22Rv1 (cell line): Measurements from ENCODE around the gene FGF11.

Experiments used
- H3K27ac ChIP-seq: fragments of 450-650 bp; 2 replicates; pipeline ENCODE4 v1.5.1; 2017
- ZFX ChIP-seq: fragments of 450-650 bp; IDR thresholded peaks from 2 replicates; pipeline ENCODE4 v1.6.1; 2017; ENCODE audit warnings: antibody characterized with exemption, borderline replicate concordance
- TF ChIP-seq, protein P1 (sequence below): fragments of 450-650 bp; IDR thresholded peaks from 2 replicates; pipeline ENCODE4 v1.5.1; 2017; ENCODE audit warnings: mild to moderate bottlenecking

The FGF11 gene

DNA sequence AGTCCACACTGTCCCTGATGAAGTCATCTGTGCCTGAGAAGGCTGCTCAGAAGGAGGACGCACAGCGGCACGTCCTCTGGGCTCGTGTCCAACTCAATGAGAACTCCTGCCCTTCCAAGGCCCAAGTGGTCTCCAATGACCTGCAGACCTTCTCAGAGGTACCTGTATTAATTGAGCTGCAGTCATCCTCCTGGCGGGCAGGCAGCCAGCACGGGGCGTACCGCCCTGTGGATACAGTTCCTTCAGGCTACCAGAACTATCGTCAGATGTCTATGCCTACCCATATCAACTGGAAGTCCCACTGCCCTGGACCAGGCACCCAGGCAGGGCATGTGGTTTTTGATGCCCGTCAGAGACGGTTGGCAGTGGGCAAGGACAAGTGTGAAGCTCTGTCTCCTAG lies 7.0 kb upstream of the FGF11 start:
- no peak for TF ChIP-seq ZFX
- TF ChIP-seq, protein P1, sequence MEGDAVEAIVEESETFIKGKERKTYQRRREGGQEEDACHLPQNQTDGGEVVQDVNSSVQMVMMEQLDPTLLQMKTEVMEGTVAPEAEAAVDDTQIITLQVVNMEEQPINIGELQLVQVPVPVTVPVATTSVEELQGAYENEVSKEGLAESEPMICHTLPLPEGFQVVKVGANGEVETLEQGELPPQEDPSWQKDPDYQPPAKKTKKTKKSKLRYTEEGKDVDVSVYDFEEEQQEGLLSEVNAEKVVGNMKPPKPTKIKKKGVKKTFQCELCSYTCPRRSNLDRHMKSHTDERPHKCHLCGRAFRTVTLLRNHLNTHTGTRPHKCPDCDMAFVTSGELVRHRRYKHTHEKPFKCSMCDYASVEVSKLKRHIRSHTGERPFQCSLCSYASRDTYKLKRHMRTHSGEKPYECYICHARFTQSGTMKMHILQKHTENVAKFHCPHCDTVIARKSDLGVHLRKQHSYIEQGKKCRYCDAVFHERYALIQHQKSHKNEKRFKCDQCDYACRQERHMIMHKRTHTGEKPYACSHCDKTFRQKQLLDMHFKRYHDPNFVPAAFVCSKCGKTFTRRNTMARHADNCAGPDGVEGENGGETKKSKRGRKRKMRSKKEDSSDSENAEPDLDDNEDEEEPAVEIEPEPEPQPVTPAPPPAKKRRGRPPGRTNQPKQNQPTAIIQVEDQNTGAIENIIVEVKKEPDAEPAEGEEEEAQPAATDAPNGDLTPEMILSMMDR = no peak
- no peak overlapping the region for H3K27ac ChIP-seq

DNA sequence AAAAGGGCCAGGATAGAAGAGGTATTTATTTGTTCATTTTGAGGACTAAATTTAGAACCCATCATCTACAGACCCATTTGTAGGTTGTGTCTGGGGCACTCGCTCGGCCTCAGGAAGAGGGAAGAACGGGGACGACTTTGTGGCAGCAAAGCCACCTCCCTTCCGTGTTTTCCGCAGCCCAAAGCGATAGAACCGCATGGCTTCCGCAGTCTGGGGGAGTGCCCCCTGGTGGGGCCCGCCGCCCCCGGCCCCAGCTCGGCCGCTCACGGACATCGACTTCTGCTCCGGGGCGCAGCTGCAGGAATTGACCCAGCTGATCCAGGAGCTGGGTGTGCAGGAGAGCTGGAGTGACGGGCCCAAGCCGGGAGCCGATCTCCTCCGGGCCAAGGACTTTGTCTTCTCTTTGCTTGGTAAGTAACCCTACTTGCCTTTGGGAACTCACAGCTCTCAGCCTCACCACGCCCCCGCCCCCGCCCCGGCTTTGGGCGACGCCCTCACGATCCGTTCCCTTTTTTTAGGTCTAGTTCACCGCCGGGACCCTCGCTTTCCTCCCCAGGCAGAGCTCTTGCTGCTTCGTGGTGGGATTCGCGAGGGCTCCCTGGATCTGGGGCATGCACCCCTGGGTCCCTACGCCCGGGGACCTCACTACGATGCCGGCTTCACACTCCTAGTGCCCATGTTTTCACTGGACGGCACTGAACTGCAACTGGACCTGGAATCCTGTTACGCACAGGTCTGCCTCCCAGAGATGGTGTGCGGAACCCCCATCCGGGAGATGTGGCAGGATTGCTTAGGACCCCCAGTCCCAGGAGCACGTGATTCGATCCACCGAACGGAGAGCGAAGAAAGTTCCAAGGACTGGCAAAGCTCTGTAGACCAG lies 3.4 kb upstream of the FGF11 start:
- TF ChIP-seq, protein P1 = peak; percentile 33
- TF ChIP-seq ZFX = no peak
- H3K27ac ChIP-seq = peak overlapping the region; percentile 92

DNA sequence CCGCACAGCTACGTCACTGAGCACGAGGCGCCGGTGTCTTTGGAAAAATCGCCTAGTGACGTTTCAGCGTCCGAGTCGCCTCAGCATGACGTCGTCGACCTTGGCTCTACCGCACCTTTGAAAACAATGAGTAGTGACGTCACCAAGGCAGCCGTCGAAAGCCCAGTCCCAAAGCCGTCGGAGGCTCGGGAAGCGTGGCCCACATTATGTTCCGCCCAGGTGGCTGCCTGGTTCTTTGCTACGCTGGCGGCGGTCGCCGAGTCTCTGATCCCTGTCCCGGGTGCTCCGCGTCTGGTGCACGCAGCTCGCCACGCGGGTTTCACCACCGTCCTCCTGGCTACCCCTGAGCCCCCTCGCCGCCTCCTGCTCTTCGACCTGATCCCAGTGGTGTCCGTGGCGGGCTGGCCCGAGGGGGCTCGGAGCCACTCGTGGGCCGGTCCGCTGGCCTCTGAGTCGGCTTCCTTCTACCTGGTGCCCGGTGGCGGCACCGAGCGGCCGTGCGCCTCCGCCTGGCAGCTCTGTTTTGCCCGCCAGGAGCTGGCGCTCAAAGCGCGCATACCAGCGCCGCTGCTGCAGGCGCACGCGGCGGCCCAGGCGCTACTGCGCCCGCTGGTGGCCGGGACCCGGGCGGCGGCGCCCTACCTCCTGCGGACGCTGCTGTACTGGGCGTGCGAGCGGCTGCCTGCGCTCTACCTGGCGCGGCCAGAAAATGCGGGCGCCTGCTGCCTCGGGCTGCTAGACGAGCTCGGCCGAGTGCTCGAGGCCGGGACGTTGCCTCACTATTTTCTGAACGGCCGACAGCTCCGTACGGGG lies 2.5 kb upstream of the FGF11 start:
- peak overlapping the region; percentile 92 for H3K27ac ChIP-seq

DNA sequence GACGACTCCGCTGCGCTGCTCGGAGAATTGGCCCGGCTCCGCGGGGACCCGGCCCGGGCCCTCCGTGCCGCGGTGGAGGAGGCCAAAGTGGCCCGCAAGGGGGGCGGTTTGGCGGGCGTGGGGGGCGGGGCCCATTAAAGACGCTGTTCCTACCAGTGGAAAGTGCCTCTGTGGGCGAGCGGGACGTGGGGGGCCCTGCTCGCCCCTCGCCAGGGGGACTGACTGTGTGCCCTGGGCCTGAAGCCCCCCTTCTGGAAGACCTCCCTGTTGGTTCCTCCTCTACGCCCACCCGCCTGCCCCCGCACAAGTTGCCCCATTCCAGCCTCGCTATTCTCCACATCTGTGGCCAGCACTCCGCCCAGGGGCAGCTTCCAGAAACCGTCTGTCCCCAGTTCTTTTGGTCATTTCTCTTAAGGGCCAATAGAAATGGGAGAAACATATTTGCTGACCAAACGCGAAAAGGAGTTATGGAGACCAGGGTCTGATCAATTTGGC lies 1.9 kb upstream of the FGF11 start:
- peak overlapping the region; percentile 92 for H3K27ac ChIP-seq
- TF ChIP-seq, protein P1 = no peak
- TF ChIP-seq ZFX = no peak

More for the DNA sequence above, 2.5 kb upstream of the FGF11 start:
- TF ChIP-seq ZFX = no peak
- TF ChIP-seq, protein P1 = peak; percentile 99

DNA sequence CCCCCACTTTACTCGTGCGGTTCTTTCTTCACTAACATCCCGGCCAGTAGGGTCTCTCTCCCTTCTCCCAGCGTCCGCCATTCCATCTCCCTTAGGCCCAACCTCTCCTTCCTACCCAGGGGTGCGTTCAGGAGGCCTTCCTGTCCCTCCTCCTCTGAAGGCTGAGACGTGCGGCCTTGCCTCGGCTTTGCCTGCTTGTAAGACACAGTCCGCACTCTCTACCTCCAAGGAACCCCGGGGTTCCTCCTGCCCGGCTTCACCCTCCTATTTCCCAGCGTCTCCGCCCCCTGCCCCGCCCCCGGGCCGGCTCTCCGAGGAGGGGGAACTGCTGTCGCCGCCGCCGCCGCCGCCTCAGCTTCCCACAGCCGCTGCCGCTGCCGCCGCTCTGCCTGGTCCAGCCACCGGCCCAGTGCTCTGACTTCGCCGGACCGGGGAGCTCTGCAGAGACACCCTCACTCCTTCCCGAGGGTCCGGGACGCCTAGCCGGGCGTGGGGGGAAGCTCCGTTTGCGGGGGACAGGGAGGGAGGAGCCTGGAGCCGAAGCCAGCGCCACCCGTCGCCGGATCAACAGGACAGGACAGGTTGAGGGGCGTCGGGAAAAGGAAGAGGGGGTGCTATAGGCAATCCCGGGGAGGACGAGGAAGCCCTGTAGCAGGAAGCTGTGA lies 1.2 kb upstream of the FGF11 start:
- H3K27ac ChIP-seq = peak overlapping the region; percentile 92
- no peak for TF ChIP-seq ZFX
- TF ChIP-seq, protein P1 = no peak

DNA sequence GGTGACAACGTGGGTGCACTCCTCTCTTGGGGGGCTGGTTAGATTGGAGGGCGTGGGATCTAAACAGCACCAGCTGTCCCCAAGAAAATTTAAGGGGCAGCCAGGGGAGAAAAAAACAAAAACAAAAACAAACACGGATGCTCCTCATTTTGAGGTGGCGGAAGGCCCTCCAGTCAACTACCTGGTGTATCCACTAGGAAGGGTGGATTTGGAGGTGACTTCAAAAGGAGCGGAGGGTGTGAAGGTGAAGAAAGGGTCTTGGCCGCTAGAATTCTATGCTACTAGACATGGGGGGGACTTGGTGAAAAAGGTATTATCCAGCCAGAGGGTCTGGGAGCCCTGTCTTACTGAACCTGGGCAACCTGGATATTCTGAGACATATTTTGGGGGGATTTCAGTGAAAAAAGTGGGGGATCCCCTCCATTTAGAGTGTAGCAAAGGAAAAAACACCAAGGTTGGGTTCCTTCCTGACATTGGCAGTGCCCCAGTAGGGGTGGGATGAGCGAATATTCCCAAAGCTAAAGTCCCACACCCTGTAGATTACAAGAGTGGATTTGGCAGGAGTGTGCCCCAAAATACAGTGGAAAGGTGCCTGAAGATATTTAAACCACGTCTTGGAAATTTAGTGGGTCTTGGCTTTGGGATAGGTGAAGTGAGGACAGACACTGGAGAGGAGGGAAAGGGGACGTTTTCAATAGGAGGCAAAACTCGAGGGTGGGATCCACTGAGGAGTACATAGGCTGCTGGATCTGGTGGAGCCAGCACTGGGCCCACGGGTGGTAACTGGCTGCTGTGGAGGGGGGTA lies 454 bp upstream of the FGF11 start:
- H3K27ac ChIP-seq = peak overlapping the region; percentile 92
- TF ChIP-seq, protein P1 = no peak
- no peak for TF ChIP-seq ZFX
